Activated CD4-positive, alpha-beta T cell treated with anti-CD3 and anti-CD28 coated beads, Interleukin-2, amount 50 U/mL, for 4 hours (primary cell): ENCODE measurements around the gene USP30.

Experiments
- DNase-seq, 2 experiments: peaks; one replicate each; pipeline ENCODE4 v3.0.0-alpha.2; 2020

USP30 gene

DNA sequence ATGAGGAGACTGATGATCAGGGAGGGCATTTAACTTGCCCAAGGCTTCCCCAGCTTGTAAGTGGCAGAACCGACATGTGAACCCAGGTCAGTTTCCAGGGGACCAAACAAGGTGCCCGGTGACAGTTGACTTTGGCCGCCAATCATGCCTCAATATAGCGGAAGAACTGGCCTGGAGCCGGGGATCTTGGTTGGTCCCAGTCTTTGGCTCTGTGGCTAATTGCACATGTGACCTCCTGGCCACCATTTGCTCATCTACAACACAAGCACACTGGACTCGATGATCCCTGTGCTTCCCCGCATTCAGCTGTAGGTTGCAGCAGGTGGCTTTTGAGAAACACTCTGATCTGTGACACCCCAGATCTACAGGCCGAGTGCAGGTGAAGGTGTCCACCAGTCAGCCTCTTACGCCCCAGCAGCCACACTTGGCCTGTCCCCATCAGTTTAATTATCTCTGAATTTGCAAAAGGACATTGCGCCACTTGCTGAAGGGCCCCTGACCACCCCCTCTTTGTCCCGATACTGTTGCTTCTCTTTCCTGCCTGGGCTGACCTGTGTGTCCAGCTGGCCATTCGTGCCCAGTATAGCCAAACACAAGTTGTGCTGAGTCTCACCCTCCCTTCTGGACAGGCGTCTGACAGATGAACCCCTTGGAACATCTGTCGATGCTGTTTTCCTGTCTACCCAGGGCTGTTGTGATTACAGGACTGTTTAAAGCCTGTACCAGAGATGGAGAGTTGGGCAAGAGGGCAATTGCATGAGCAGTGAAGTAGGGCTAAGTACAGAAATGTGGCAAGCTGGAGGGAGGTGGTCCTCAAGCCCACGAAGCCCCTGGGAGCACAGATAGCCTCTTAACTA, 78.1 kb downstream of the USP30 start:
- DNase-seq = no peak

DNA sequence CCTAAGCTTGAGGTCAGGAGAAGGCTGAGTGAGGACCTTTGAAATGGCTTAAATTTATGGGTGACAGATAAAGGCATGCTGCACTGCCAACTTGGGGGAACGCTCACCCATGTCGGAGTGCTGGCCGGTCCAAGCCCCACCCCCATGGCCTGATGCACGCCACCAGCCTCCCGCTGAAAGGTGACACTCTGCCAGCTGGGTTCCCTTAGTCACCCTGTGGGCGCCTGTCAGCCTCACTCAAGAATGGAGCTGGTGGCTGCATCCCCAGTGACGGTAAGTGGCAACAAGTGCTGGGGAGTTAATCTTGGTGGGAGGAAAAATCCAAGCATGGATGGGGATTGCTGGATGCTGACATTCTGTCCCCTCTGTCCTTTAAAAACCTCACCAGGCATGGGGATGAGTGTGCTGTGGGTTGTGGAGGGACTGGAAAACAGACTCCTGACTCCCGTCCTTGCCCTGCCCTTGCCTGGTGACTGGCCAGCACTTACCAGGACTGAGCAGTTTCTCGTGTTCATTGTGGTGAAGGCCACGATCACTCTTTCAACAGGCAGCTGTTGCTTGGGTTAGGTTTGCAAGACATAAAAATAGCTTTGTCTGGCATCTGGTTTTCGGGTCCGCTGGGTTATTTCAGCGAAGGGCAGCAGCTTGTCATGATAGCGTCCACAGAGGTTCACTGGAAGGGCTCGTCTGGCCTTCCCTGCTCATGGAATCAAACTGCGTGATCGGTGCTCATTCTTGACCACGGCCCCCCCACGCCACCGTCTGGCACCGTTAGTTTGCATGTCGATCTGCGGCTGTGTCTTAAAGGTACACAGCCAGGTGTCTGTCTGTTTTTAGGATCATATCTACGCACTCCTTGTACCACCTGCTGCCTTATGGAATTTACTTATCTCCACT, 79.0 kb downstream of the USP30 start:
- no peak for DNase-seq

DNA sequence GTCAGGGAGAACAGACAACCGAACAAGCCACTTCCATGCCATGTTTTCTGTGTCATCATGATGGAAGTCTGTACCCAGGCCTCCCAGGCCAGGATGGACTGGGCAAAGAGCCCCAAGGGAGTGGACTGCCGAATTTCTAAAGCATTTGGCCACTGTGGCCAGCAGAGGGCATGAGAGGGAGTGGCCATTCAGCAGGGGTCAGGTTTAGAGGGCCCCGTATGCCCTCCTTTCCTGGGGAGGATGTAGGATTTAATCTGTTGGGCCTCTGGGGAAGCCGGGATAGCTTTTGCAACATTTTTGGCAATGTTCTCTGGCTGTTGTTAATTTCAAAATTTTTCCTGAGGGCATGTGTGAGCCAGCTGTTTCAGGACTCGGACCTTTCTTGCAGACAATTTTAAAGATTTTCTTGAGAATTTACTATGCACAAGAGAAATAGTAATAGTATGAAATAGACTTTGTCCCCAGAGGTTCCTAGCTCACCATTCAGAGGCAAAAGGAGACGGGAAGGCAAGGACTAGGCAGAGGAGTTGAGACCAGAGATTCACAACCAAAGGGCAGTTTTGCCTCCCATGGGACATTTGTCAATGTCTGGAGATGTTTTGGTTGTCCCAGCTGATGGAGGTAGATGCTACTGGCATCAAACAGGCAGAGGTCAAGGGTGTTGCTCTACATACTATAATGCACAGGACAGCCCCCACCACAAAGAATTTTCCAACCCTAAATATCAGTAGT, 82.0 kb downstream of the USP30 start:
- DNase-seq = no peak

DNA sequence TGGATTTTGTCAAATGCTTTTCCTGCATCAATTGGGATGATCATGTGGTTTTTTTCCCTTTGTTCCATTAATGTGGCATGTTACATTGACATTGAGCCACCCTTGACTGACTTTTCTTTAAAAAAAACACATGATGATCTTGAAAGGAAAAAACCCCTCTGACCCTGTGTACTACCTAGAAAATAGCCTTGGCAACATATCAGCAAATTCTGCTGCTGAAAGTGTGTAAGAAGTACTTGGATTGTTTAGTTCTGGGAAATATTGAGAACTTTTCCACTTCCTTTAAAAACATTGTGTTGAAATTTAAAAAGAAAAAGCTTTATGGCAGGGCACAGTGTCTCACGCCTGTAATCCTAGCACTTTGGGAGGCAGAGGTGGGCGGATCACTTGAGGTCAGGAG, 84.7 kb downstream of the USP30 start:
- no peak for DNase-seq
